ENCODE results near the gene EVA1B. TPM values are rescaled to one million over a fixed set of nuclear protein-coding genes. Genes with fewer than 3 reads are reported as not detected.

EVA1B gene
- total and polyA plus RNA-seq, 2 donors (not counting 3 experiments of a cell fraction or from before 2014, with no cell fraction given), result 64.7 to 132 TPM

GRCh38 chr1:36352125-36352909, 28.9 kb upstream of the EVA1B start:
- CTCF ChIA-PET, result interaction anchor here (0.7 to 6.7 kb wide), 11 partner anchors 9 to 218 kb away, joined by 3 to 99 read pairs (median 5); partner anchors contain the start of gene TRAPPC3
- Histone ChIP-seq H2AFZ (ENCODE audit: low read depth, low read length) (no peak overlapping the region), H4K20me1 (replicated peaks; ENCODE audit: control insufficient read depth, extremely low read depth, insufficient read depth, low read length) (no peaks in the 10 kb centered on the region), H3K79me2 (ENCODE audit: control insufficient read depth, insufficient read depth, low read length) (no peaks in the 10 kb centered on the region), H3K9ac (replicated peaks; ENCODE audit: extremely low read depth, insufficient read depth, low read length) (peak overlapping the region; percentile 71), H3K4me2 (ENCODE audit: insufficient read depth, low read length) (peak overlapping the region; percentile 23), H3K36me3 (ENCODE audit: control insufficient read depth in 2 of 2, extremely low read depth in 1 of 2, insufficient read depth in 2 of 2, low read length in 2 of 2) (peaks cover 4 to 25% of the 10 kb centered on the region in 2 experiments), H3K4me1 (ENCODE audit: control insufficient read depth, extremely low read depth, insufficient read depth, low read length) (peaks cover 49% of the 10 kb centered on the region), H3K27ac (ENCODE audit: insufficient read depth, low read depth, low read length) (peak overlapping the region; percentile 89), H3K9me1 (replicated peaks; ENCODE audit: control insufficient read depth, extremely low read depth, insufficient read depth, low read length) (no peaks in the 10 kb centered on the region), H3K4me3 (replicated peaks in 1 of 3; ENCODE audit: insufficient read depth in 1 of 3, low read depth in 1 of 3, low read length in 3 of 3) (no peak overlapping the region), H3K9me3 (replicated peaks; ENCODE audit: control insufficient read depth, insufficient read depth, low read length) (no peaks in the 10 kb centered on the region), H3K27me3 (ENCODE audit: control insufficient read depth in 2 of 2, insufficient read depth in 2 of 2, low read length in 2 of 2) (no peaks in the 10 kb centered on the region)
- no TSS peak for BruUV-seq (replicated peaks)
- dilution Hi-C loops (cut with MboI; ENCODE audit: extremely low pct_ligation_motif_present, low sequenced_read_pairs) (no loop called here), intact Hi-C loops (cut with micrococcal nuclease) (loop anchor here (1.0 kb wide), 1 partner anchor 17 kb away; no protein-coding TSS in a partner anchor)
- DNase-seq (ENCODE audit: low read depth, low spot score), result peak; percentile 68
- FAIRE-seq, result peak; percentile 99
- POLR2A ChIA-PET, result interaction anchor here (0.8 to 2.3 kb wide), 4 partner anchors 15 to 34 kb away, joined by 3 to 9 read pairs (median 4); no protein-coding TSS in a partner anchor
- peak; percentile 47 for TF ChIP-seq POLR2A (IDR thresholded peaks at IDR 0.05; ENCODE audit: low read depth, low read length)
- TF ChIP-seq FOS (IDR thresholded peaks at IDR 0.05; ENCODE audit: borderline replicate concordance, insufficient read depth, low read length), result peak; percentile 53
- no peak for TF ChIP-seq MAX (IDR thresholded peaks at IDR 0.05; ENCODE audit: insufficient read depth, insufficient read length)
- TF ChIP-seq GATA2 (IDR thresholded peaks at IDR 0.05; ENCODE audit: insufficient read depth, insufficient read length, low read depth, low read length), result peak; percentile 92
- peak; percentile 36 for TF ChIP-seq JUN (IDR thresholded peaks at IDR 0.05; ENCODE audit: borderline replicate concordance, insufficient read depth, insufficient read length, low read depth)
- peak in 1 of 2 donors; percentile 31 for TF ChIP-seq CTCF (IDR thresholded peaks at IDR 0.05; ENCODE audit: extremely low read depth in 1 of 2, insufficient read depth in 1 of 2, low read depth in 1 of 2, low read length in 2 of 2)
- TF ChIP-seq MYC (IDR thresholded peaks at IDR 0.05; ENCODE audit: low read depth, low read length), result no peak
- TF ChIP-seq POLR2AphosphoS5 (IDR thresholded peaks at IDR 0.05; ENCODE audit: insufficient read depth, low read depth, low read length), result peak; percentile 93
- no peak for TF ChIP-seq EZH2 (IDR thresholded peaks at IDR 0.05; ENCODE audit: borderline replicate concordance, low read depth, low read length, severe bottlenecking)

Data from endothelial cell of umbilical vein (primary cell).